ENCODE measurements around the gene CTNND2.

DNA sequence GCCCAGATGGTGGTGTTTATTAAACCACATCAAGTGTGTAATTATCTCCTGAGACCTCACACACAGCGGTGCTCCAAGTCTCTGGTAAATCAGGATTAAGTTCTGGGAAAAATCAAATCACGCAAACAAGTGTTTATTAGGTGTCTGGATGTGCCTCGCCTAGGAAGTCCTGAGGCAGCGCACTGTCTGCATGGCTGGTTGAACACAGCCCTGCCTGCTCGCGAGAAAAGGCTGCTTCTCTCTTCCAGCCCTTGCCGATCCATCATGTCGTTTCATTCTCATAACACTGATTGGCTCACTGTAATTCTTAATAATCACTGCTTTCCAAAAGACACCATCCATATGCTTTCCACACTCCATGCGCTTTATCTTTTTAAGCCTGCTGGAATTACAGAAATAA, 913.6 kb downstream of the CTNND2 start:
- TF ChIP-seq, protein P1, sequence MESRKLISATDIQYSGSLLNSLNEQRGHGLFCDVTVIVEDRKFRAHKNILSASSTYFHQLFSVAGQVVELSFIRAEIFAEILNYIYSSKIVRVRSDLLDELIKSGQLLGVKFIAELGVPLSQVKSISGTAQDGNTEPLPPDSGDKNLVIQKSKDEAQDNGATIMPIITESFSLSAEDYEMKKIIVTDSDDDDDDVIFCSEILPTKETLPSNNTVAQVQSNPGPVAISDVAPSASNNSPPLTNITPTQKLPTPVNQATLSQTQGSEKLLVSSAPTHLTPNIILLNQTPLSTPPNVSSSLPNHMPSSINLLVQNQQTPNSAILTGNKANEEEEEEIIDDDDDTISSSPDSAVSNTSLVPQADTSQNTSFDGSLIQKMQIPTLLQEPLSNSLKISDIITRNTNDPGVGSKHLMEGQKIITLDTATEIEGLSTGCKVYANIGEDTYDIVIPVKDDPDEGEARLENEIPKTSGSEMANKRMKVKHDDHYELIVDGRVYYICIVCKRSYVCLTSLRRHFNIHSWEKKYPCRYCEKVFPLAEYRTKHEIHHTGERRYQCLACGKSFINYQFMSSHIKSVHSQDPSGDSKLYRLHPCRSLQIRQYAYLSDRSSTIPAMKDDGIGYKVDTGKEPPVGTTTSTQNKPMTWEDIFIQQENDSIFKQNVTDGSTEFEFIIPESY (IDR thresholded peaks at IDR 0.05): no peak
- TF ChIP-seq TAF1 (IDR thresholded peaks at IDR 0.05; ENCODE audit: borderline replicate concordance, low read depth, low read length): no peak
- no peak for TF ChIP-seq ZNF274 (IDR thresholded peaks at IDR 0.05; ENCODE audit: insufficient read depth, insufficient read length)
- TF ChIP-seq CTCF (IDR thresholded peaks at IDR 0.05 in 2 of 3, conservative IDR thresholded peaks at IDR 0.05 in 1 of 3; ENCODE audit: control insufficient read depth in 2 of 3, extremely low read depth in 1 of 3, insufficient read depth in 1 of 3, low read depth in 3 of 3, low read length in 3 of 3): no peak
- no peak for TF ChIP-seq BRCA1 (IDR thresholded peaks at IDR 0.05; ENCODE audit: low read depth, low read length)
- TF ChIP-seq EP300 (IDR thresholded peaks at IDR 0.05; ENCODE audit: borderline replicate concordance in 1 of 2, control insufficient read depth in 1 of 2, low read depth in 2 of 2, low read length in 2 of 2): no peak
- TF ChIP-seq CEBPB (IDR thresholded peaks at IDR 0.05; ENCODE audit: borderline replicate concordance in 1 of 2, low read depth in 2 of 2, low read length in 2 of 2): no peak
- TF ChIP-seq POLR2A (IDR thresholded peaks at IDR 0.05; ENCODE audit: low read depth, low read length): no peak
- no peak for TF ChIP-seq YBX1 (IDR thresholded peaks at IDR 0.05)
- TF ChIP-seq, protein P2, sequence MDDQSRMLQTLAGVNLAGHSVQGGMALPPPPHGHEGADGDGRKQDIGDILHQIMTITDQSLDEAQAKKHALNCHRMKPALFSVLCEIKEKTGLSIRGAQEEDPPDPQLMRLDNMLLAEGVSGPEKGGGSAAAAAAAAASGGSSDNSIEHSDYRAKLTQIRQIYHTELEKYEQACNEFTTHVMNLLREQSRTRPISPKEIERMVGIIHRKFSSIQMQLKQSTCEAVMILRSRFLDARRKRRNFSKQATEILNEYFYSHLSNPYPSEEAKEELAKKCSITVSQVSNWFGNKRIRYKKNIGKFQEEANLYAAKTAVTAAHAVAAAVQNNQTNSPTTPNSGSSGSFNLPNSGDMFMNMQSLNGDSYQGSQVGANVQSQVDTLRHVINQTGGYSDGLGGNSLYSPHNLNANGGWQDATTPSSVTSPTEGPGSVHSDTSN (IDR thresholded peaks at IDR 0.05; ENCODE audit: insufficient replicate concordance, low read depth, low read length): no peak
- no peak for TF ChIP-seq SREBF1 (IDR thresholded peaks at IDR 0.05; ENCODE audit: low read length)

Measured in GM12878 (cell line).